Mesenteric fat pad (tissue), 1 donor: ENCODE measurements around the gene ROCK1. TPM values are rescaled to one million over a fixed set of nuclear protein-coding genes. Genes with fewer than 3 reads are reported as not detected.
A peak's percentile ranks its signal among the peaks of the same experiment; 100 is the strongest.
"Not testable (repeated sequence)": the region's sequence is repeated elsewhere in the genome, so short reads cannot be mapped to it uniquely, and the experiment has no call there.

ENCODE experiments used
- DNase-seq: peaks from one replicate; pipeline ENCODE4 v3.0.0-alpha.2; 2020; ENCODE audit warnings: low spot score
- long read RNA-seq: library from polyadenylated mRNA; unstranded; transcript quantifications from one replicate; pipeline ENCODE4 v2.0.0, GENCODE V29; 2020
- total RNA-seq: library from RNA; stranded (reverse); fragmentation: NEBNext Ultra II Directional; extraction: Animal tissue kit (Norgen Biotek cat#: 25700); gene quantifications from one replicate; pipeline ENCODE4 v1.2.1, GENCODE V29; 2021
- donor health status: DM: yes; HTN: yes; CAD: no.

Gene ROCK1
- 61.8 TPM for total RNA-seq
- long read RNA-seq, partial matches to known transcripts = 120 of 134 reads
- long read RNA-seq, other reads (novel, unspliced or antisense) = 14 of 134 reads

- peak; percentile 100 for DNase-seq
Measured at GRCh38 chr18:21111346-21112139, at the start of gene ROCK1. ROCK1 (minus strand) TSS chr18:21111813; CDS start chr18:21110910, 903 bp downstream.

- DNase-seq = no peak
Measured at GRCh38 chr18:21155443-21155842, 43.8 kb upstream of the ROCK1 start.

- DNase-seq = no peak
Measured at GRCh38 chr18:21146016-21146415, 34.4 kb upstream of the ROCK1 start.

- no peak for DNase-seq
Measured at GRCh38 chr18:21145371-21145770, 33.8 kb upstream of the ROCK1 start.

GRCh38 chr18:21141668-21142422, 30.2 kb upstream of the ROCK1 start:
- no peak for DNase-seq

- not testable (repeated sequence) for DNase-seq
Measured at GRCh38 chr18:21137719-21138488, 26.3 kb upstream of the ROCK1 start.

GRCh38 chr18:21134895-21135294, 23.3 kb upstream of the ROCK1 start:
- DNase-seq = no peak

GRCh38 chr18:21132398-21132918, 20.8 kb upstream of the ROCK1 start:
- no peak for DNase-seq

- no peak for DNase-seq
Measured at GRCh38 chr18:21131698-21132227, 20.1 kb upstream of the ROCK1 start.

- DNase-seq = no peak
Measured at GRCh38 chr18:21129566-21130216, 18.1 kb upstream of the ROCK1 start.

- no peak for DNase-seq
Measured at GRCh38 chr18:21123290-21123926, 11.8 kb upstream of the ROCK1 start.

- no peak for DNase-seq
Measured at GRCh38 chr18:21118806-21119205, 7.2 kb upstream of the ROCK1 start.

GRCh38 chr18:21117409-21118131, 6.0 kb upstream of the ROCK1 start:
- DNase-seq = no peak

GRCh38 chr18:21115519-21116411, 4.2 kb upstream of the ROCK1 start:
- no peak for DNase-seq

- no peak for DNase-seq
Measured at GRCh38 chr18:21112543-21113105, 1.0 kb upstream of the ROCK1 start.

GRCh38 chr18:21112140-21112473, 494 bp upstream of the ROCK1 start:
- DNase-seq = peak; percentile 94

- DNase-seq = peak; percentile 91
Measured at GRCh38 chr18:21110713-21111345, 784 bp downstream of the ROCK1 start.
